ENCODE results near the gene MERTK. TPM values are rescaled to one million over a fixed set of nuclear protein-coding genes. Genes with fewer than 3 reads are reported as not detected.
A peak's percentile ranks its signal among the peaks of the same experiment; 100 is the strongest.

The MERTK gene
- total and polyA plus RNA-seq, 2 of the 8 experiments (the other 6 are each of a cell fraction or from before 2014, with no cell fraction given) = 6.5 to 7.0 TPM

- Histone ChIP-seq H3K27me3 (replicated peaks in 1 of 4; ENCODE audit: control insufficient read depth in 3 of 4, extremely low read depth in 1 of 4, insufficient read depth in 3 of 4, low read length in 3 of 4) (no peaks in the 10 kb centered on the region), H4K20me1 (replicated peaks in 1 of 2; ENCODE audit: control insufficient read depth in 1 of 2, insufficient read depth in 2 of 2, low read length in 2 of 2) (peaks cover 0 to 2% of the 10 kb centered on the region in 2 experiments), H3K23me2 (ENCODE audit: low read depth, low read length) (peaks cover 7% of the 10 kb centered on the region; the same call in 1 of the 2 replicates), H3K9ac (replicated peaks in 1 of 4; ENCODE audit: extremely low read depth in 1 of 4, low read depth in 3 of 4, low read length in 3 of 4) (peak overlapping the region in 3 of 4 experiments; percentile 20 to 70 (median 23); a peak in 4 of 7 replicates), H3K9me3 (ENCODE audit: insufficient read depth in 2 of 2, low read depth in 1 of 2, low read length in 1 of 2) (no peaks in the 10 kb centered on the region), H3K18ac (ENCODE audit: extremely low read depth, low read length) (peak overlapping the region; percentile 93; the same call in 1 of the 2 replicates), H3K23ac (ENCODE audit: insufficient read length) (no peak overlapping the region), H3K4ac (replicated peaks; ENCODE audit: insufficient read length, low read depth, low read length) (no peak overlapping the region), H3K56ac (replicated peaks; ENCODE audit: insufficient read length, low read depth, low read length) (peak overlapping the region; percentile 77), H4K5ac (ENCODE audit: insufficient read length, low read depth, low read length) (peak overlapping the region; percentile 95), H2BK12ac (ENCODE audit: low read depth, low read length) (peak overlapping the region; percentile 89; the same call in 1 of the 2 replicates), H3K4me1 (replicated peaks in 1 of 4; ENCODE audit: control insufficient read depth in 3 of 4, insufficient read depth in 4 of 4, low read length in 3 of 4) (no peaks in the 10 kb centered on the region; a peak in 2 of 7 replicates), H3K79me2 (ENCODE audit: control insufficient read depth in 1 of 2, insufficient read depth in 2 of 2, low read length in 2 of 2) (no peaks in the 10 kb centered on the region), H2BK5ac (ENCODE audit: low read depth, low read length) (peak overlapping the region; percentile 98; the same call in 1 of the 2 replicates), H3K36me3 (ENCODE audit: control insufficient read depth in 2 of 4, insufficient read depth in 4 of 4, low read length in 3 of 4) (no peaks in the 10 kb centered on the region), H3K4me3 (ENCODE audit: extremely low read depth in 1 of 4, insufficient read depth in 2 of 4, low read depth in 3 of 4, low read length in 4 of 4) (peak overlapping the region; percentile 59 to 76 (median 69)), H3K4me2 (ENCODE audit: insufficient read depth in 1 of 2, low read depth in 2 of 2, low read length in 2 of 2) (peak overlapping the region; percentile 80 to 94), H3K14ac (ENCODE audit: insufficient read length) (no peak overlapping the region), H3K79me1 (ENCODE audit: low read depth, low read length) (no peaks in the 10 kb centered on the region), H4K91ac (replicated peaks; ENCODE audit: insufficient read length, low read length) (peak overlapping the region; percentile 94), H4K8ac (ENCODE audit: extremely low read depth, insufficient read depth, low read length) (0 out of 2 replicates have a peak overlapping the region, but pooled peaks have one; percentile 57), H2AK5ac (ENCODE audit: low read depth, low read length) (no peak overlapping the region), H2BK20ac (ENCODE audit: low read length) (no peak overlapping the region), H2BK15ac (ENCODE audit: low read length) (peak overlapping the region; percentile 95; the same call in 1 of the 2 replicates), H3K27ac (ENCODE audit: low read depth, low read length) (no peak overlapping the region), H2AFZ (ENCODE audit: low read length) (peak overlapping the region; percentile 97), H2BK120ac (replicated peaks; ENCODE audit: low read depth, low read length) (peak overlapping the region; percentile 86)
- TF ChIP-seq RBBP5 (IDR thresholded peaks at IDR 0.05; ENCODE audit: borderline replicate concordance, low read depth, low read length) = no peak
- TF ChIP-seq BRCA1 (IDR thresholded peaks at IDR 0.05; ENCODE audit: low read depth, low read length) = no peak
- TF ChIP-seq SP1 (IDR thresholded peaks at IDR 0.05; ENCODE audit: low read depth, low read length) = 0 out of 2 replicates have a peak, but pooled peaks have one; percentile 22
- peak; percentile 84 for TF ChIP-seq KDM4A (IDR thresholded peaks at IDR 0.05; ENCODE audit: low read depth, low read length, severe bottlenecking)
- TF ChIP-seq CREB1 (IDR thresholded peaks at IDR 0.05) = 0 out of 2 replicates have a peak, but pooled peaks have one; percentile 21
- peak in 1 of 2 experiments; percentile 39; a peak in 2 of 4 replicates for TF ChIP-seq SIN3A (conservative IDR thresholded peaks at IDR 0.05 in 1 of 2, IDR thresholded peaks at IDR 0.05 in 1 of 2; ENCODE audit: low read depth in 1 of 2, low read length in 2 of 2)
- TF ChIP-seq GTF2F1 (IDR thresholded peaks at IDR 0.05; ENCODE audit: borderline replicate concordance, low read depth, low read length) = no peak
- TF ChIP-seq TAF1 (IDR thresholded peaks at IDR 0.05; ENCODE audit: low read depth, low read length) = peak; percentile 27; the same call in 1 of the 2 replicates
- POLR2A ChIA-PET (ENCODE audit: partially characterized antibody) = interaction anchor here (1.1 to 1.6 kb wide), 2 partner anchors 22 to 223 kb away, joined by 3 to 6 read pairs; no protein-coding TSS in a partner anchor
- FAIRE-seq (no peak), DNase-seq (ENCODE audit: low read depth in 1 of 2, low spot score in 2 of 2) (peak; percentile 86 to 99)
- CTCF ChIA-PET (ENCODE audit: partially characterized antibody) = interaction anchor here (1.2 to 1.7 kb wide), 3 partner anchors 9 to 157 kb away, joined by 3 to 4 read pairs (median 4); no protein-coding TSS in a partner anchor
- 3% methylated on average over 24 of the region's 62 CpGs; no CpG with 5 or more reads in 1 of the 2 experiments for WGBS, 2 experiments (ENCODE audit: extremely low coverage in 1 of 2, insufficient coverage in 1 of 2, insufficient read length in 1 of 2, insufficient replicate concordance in 2 of 2, low coverage in 1 of 2, low lambda C conversion rate in 2 of 2, missing lambda C conversion rate in 1 of 2)
Measured at GRCh38 chr2:112053917-112054846, 155.8 kb downstream of the MERTK start.

All from H1 (cell line).